Adrenal gland (tissue), 12 donors: ENCODE measurements around the gene IQCE. TPM values are rescaled to one million over a fixed set of nuclear protein-coding genes. Genes with fewer than 3 reads are reported as not detected.

Source experiments
- DNase-seq, 7 donors: peaks; one replicate each; pipeline ENCODE4 v3.0.0-alpha.2; 2019 to 2020
- H3K27ac ChIP-seq, 5 donors: fragments of 200-600 bp; sonication (generic) in 4 of 5; 1 replicate in 3 of 5; 2 replicates in 2 of 5; pipeline versions ENCODE4 v1.5.1 to v1.8.0; 2016 to 2020; ENCODE audit warnings: mild to moderate bottlenecking in 1 of 5
- H3K27me3 ChIP-seq: fragments of 200-600 bp; 2 replicates; pipeline ENCODE4 v1.8.0; 2021
- H3K36me3 ChIP-seq, 2 donors: fragments of 200-600 bp; replicated peaks in 1 of 2; 1 replicate in 1 of 2; 2 replicates in 1 of 2; pipeline versions ENCODE4 v1.5.1 to v1.8.0; 2018 to 2022
- H3K4me1 ChIP-seq, 2 donors: fragments of 200-600 bp; replicated peaks in 1 of 2; 1 replicate in 1 of 2; 2 replicates in 1 of 2; pipeline versions ENCODE4 v1.5.1 to v1.8.0; 2018 to 2021
- H3K4me3 ChIP-seq, 4 donors: fragments of 200-600 bp; sonication (generic) in 3 of 4; one replicate each; pipeline ENCODE4 v1.5.1; 2016 to 2018
- H3K9me3 ChIP-seq, 3 donors: fragments of 200-600 bp; sonication (generic) in 1 of 3; replicated peaks in 1 of 3; 1 replicate in 2 of 3; 2 replicates in 1 of 3; pipeline versions ENCODE4 v1.5.1 to v1.8.0; 2016 to 2021
- CTCF ChIP-seq, 6 experiments: fragments of 450-650 bp in 4 of 6; fragments of 200-600 bp in 2 of 6; sonication (generic) in 1 of 6; IDR thresholded peaks; 1 replicate in 5 of 6; 2 replicates in 1 of 6; pipeline versions ENCODE4 v1.5.1 to v1.8.0; 2016 to 2021; ENCODE audit warnings: antibody characterized with exemption in 6 of 6, mild to moderate bottlenecking in 2 of 6, moderate library complexity in 1 of 6
- POLR2A ChIP-seq, 2 donors: fragments of 450-650 bp; IDR thresholded peaks; one replicate each; pipeline ENCODE4 v1.6.1; 2017; ENCODE audit warnings: antibody characterized with exemption in 2 of 2, mild to moderate bottlenecking in 2 of 2, moderate library complexity in 1 of 2
- WGBS, 4 donors: extraction: QIAGEN DNeasy Blood & Tissue Kit in 2 of 4; methylation state at CpG; one replicate each; pipeline versions ENCODE4 v1.1.5 to v1.1.7; 2013 to 2017; 5-methylcytosine and 5-hydroxymethylcytosine counted together
- intact Hi-C, 2 donors: fragments of 100-400 bp; cut with DNase I; formaldehyde crosslinking; loops; one replicate each; pipeline versions ENCODE4 v1.14.1 to v1.15.0; 2022 to 2023
- polyA plus RNA-seq, 3 donors: library from polyadenylated mRNA; stranded (reverse); fragments of 200-250 nt in 2 of 3; fragments of 350-450 nt in 1 of 3; fragmentation: Illumina TruSeq in 1 of 3; extraction: RNeasy Lipid Tissue Mini Kit (QIAGEN cat#74804) in 1 of 3; gene quantifications; one replicate each; pipeline ENCODE4 v1.2.3, GENCODE V29; 2013 to 2014
- total RNA-seq, 9 donors: library from RNA; depleted of rRNA in 4 of 9; stranded (reverse); fragments of >200 nt in 4 of 9; fragments of 120-200 nt in 1 of 9; fragmentation: NEBNext Ultra II Directional in 1 of 9; extraction: Animal tissue kit (Norgen Biotek cat#: 25700) in 1 of 9; gene quantifications; one replicate each; pipeline versions ENCODE4 v1.1.0 to v1.2.4, GENCODE V29; 2013 to 2023
- donor health status: healthy with polysubstance abuse.
- donor health status: Bipolar disorder and iron deficiency.
- donor health status: DM: yes; HTN: yes; CAD: no.
- donor health status: DM: no; HTN: no; CAD: no.
- donor health status: DM: no; HTN: no; CAD: no.
- donor health status: DM: yes; HTN: yes; CAD: no.

The IQCE gene
- total and polyA plus RNA-seq, 12 donors, result 4.6 to 33.2 (median 13.8) TPM

- peaks cover 0 to 41% of the 10 kb centered on the region in 2 donors for H3K36me3 ChIP-seq
- WGBS, 4 donors, result 91 to 96% (median 93%) methylated on average over 20 to 29 of the region's 29 CpGs
- no peak overlapping the region for H3K27ac ChIP-seq
- H3K4me1 ChIP-seq, result no peaks in the 10 kb centered on the region
- intact Hi-C loops, result no loop called here
- H3K9me3 ChIP-seq, result no peaks in the 10 kb centered on the region
- TF ChIP-seq CTCF (IDR thresholded peaks at IDR 0.05) (no peak), POLR2A (IDR thresholded peaks at IDR 0.05) (no peak)
- no peak for DNase-seq
- no peak overlapping the region for H3K4me3 ChIP-seq
- H3K27me3 ChIP-seq, result no peaks in the 10 kb centered on the region
Measured at GRCh38 chr7:2655870-2656614, 97.3 kb downstream of the IQCE start.

GRCh38 chr7:2657208-2657607 lies 98.4 kb downstream of the IQCE start:
- H3K27ac ChIP-seq, result no peak overlapping the region
- H3K4me3 ChIP-seq, result no peak overlapping the region
- H3K36me3 ChIP-seq, result peaks cover 0 to 37% of the 10 kb centered on the region in 2 donors
- no peak for DNase-seq
- intact Hi-C loops, result no loop called here
- no peaks in the 10 kb centered on the region for H3K27me3 ChIP-seq
- H3K9me3 ChIP-seq, result no peaks in the 10 kb centered on the region
- H3K4me1 ChIP-seq, result no peaks in the 10 kb centered on the region
- TF ChIP-seq POLR2A (IDR thresholded peaks at IDR 0.05) (no peak), CTCF (IDR thresholded peaks at IDR 0.05) (no peak)
- 77 to 100% (median 95%) methylated on average over 2 of the region's 2 CpGs for WGBS, 4 donors

GRCh38 chr7:2657920-2658671 lies 99.3 kb downstream of the IQCE start:
- intact Hi-C loops, result no loop called here
- WGBS, 4 donors, result 93 to 97% (median 96%) methylated on average over 6 to 33 of the region's 33 CpGs
- no peak for TF ChIP-seq POLR2A (IDR thresholded peaks at IDR 0.05)
- TF ChIP-seq CTCF (IDR thresholded peaks at IDR 0.05), result no peak

GRCh38 chr7:2658941-2659340 lies 100.2 kb downstream of the IQCE start:
- peaks cover 0 to 38% of the 10 kb centered on the region in 2 donors for H3K36me3 ChIP-seq
- peak in 1 of 7 donors; percentile 19 for DNase-seq
- H3K4me1 ChIP-seq, result peaks cover 17% of the 10 kb centered on the region in 2 donors
- TF ChIP-seq CTCF (IDR thresholded peaks at IDR 0.05) (no peak), POLR2A (IDR thresholded peaks at IDR 0.05) (no peak)
- H3K27ac ChIP-seq, result no peak overlapping the region
- H3K27me3 ChIP-seq, result no peaks in the 10 kb centered on the region
- H3K9me3 ChIP-seq, result no peaks in the 10 kb centered on the region
- intact Hi-C loops, result no loop called here
- no peak overlapping the region for H3K4me3 ChIP-seq
- WGBS, 4 donors, result 90 to 94% (median 91%) methylated on average over 5 to 15 of the region's 15 CpGs; no CpG with 5 or more reads in 1 of the 4 donors

More at GRCh38 chr7:2657920-2658671, 99.3 kb downstream of the IQCE start:
- Histone ChIP-seq H3K4me1 (peaks cover 9% of the 10 kb centered on the region in 2 donors), H3K36me3 (peaks cover 0 to 38% of the 10 kb centered on the region in 2 donors), H3K4me3 (no peak overlapping the region), H3K27ac (no peak overlapping the region), H3K9me3 (no peaks in the 10 kb centered on the region), H3K27me3 (no peaks in the 10 kb centered on the region)
- peak in 1 of 7 donors; percentile 24 for DNase-seq
